Measurements from ENCODE around the gene SLC6A5. TPM values are rescaled to one million over a fixed set of nuclear protein-coding genes. Genes with fewer than 3 reads are reported as not detected.

SLC6A5 gene
- total RNA-seq, 2 experiments from 2014 or later, result not detected

GRCh38 chr11:20676658-20677057, 77.2 kb downstream of the SLC6A5 start:
- no peaks in the 10 kb centered on the region for H3K4me1 Mint-ChIP-seq
- DNase-seq, result no peak
- ATAC-seq, result no peak
- intact Hi-C loops (cut with DNase I, micrococcal nuclease), result no loop called here
- ChIA-PET CTCF (interaction anchor here (0.6 kb wide), 1 partner anchor 1704 kb away, joined by 3 read pairs; no protein-coding TSS in a partner anchor), POLR2A (no interaction called here)
- H3K27ac Mint-ChIP-seq, result no peak overlapping the region
- peaks cover 11% of the 10 kb centered on the region for H3K27me3 Mint-ChIP-seq
- H3K36me3 Mint-ChIP-seq (ENCODE audit: low read depth), result no peaks in the 10 kb centered on the region
- H3K9me3 Mint-ChIP-seq (ENCODE audit: low read depth), result no peaks in the 10 kb centered on the region
- H3K4me3 Mint-ChIP-seq, result no peak overlapping the region

DNA sequence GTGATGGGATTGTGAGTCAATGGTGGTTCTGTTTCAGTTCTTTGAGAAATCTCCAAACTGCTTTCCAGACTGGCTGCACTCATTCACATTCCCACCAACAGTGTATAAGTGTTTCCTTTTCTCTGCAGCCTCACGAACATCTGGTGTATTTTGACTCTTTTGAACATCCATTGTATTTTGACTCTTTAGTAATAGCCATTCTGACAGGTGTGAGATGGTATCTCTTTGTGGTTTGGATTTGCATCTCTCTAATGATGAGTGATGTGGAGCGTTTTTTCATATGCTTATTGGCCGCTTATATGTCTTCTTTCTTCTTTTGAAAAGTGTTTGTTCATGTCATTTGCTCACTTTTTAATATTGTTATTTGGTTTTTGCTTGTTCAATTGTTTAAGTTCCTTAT, 89.4 kb downstream of the SLC6A5 start:
- no peak for ATAC-seq
- no peak overlapping the region for H3K4me3 Mint-ChIP-seq
- no peak for DNase-seq
- no peaks in the 10 kb centered on the region for H3K27me3 Mint-ChIP-seq
- ChIA-PET CTCF (no interaction called here), POLR2A (no interaction called here)
- no peaks in the 10 kb centered on the region for H3K4me1 Mint-ChIP-seq
- intact Hi-C loops (cut with DNase I, micrococcal nuclease), result no loop called here
- no peaks in the 10 kb centered on the region for H3K9me3 Mint-ChIP-seq (ENCODE audit: low read depth)
- no peak overlapping the region for H3K27ac Mint-ChIP-seq
- no peaks in the 10 kb centered on the region for H3K36me3 Mint-ChIP-seq (ENCODE audit: low read depth)

DNA sequence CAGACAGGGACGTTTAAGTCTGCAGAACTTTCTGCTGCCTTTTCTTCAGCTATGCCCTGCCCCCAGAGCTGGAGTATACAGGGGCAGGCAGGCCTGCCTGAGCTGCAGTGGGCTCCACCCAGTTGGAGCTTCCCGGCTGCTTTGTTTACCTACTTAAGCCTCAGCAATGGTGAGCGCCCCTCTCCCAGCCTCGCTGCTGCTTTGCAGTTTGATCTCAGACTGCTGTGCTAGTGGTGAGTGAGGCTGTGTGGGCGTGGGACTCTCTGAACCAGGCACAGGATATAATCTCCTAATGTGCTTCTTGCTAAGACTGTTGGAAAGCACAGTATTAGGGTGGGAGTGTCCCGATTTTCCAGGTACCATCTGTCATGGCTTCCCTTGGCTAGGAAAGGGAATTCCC, 108.5 kb downstream of the SLC6A5 start:
- CTCF ChIA-PET, result no interaction called here
- no peaks in the 10 kb centered on the region for H3K36me3 Mint-ChIP-seq (ENCODE audit: low read depth)
- DNase-seq (no peak), ATAC-seq (no peak)
- H3K4me3 Mint-ChIP-seq, result no peak overlapping the region
- no peak overlapping the region for H3K27ac Mint-ChIP-seq
- POLR2A ChIA-PET, result no interaction called here
- intact Hi-C loops (cut with DNase I, micrococcal nuclease), result no loop called here
- H3K4me1 Mint-ChIP-seq, result no peaks in the 10 kb centered on the region
- no peaks in the 10 kb centered on the region for H3K27me3 Mint-ChIP-seq
- H3K9me3 Mint-ChIP-seq (ENCODE audit: low read depth), result peaks cover 8% of the 10 kb centered on the region

Other genes with a start within 250 kb of the SLC6A5 start
- 10 to 100 TPM; 41.4 to 60.4 TPM for gene HTATIP2, start 235.9 kb upstream of the SLC6A5 start, total RNA-seq
- gene PRMT3, start 211.9 kb upstream of the SLC6A5 start, total RNA-seq, result 10 to 100 TPM; 36.5 to 39.0 TPM
- not detected for gene NELL1, start 70.0 kb downstream of the SLC6A5 start, total RNA-seq